NCI-H128 (cell line): ENCODE data around the gene FAM216B.
"Not testable (repeated sequence)": the region's sequence is repeated elsewhere in the genome, so short reads cannot be mapped to it uniquely, and the experiment has no call there.

Experiments used
- DNase-seq: peaks from one replicate; lab custom pipeline; 2025; ENCODE audit not compliant: unreplicated experiment; lab: John Stamatoyannopoulos, UW

The FAM216B gene

GRCh38 chr13:42780044-42780443 lies 1.3 kb upstream of the FAM216B start:
- no peak for DNase-seq

DNA sequence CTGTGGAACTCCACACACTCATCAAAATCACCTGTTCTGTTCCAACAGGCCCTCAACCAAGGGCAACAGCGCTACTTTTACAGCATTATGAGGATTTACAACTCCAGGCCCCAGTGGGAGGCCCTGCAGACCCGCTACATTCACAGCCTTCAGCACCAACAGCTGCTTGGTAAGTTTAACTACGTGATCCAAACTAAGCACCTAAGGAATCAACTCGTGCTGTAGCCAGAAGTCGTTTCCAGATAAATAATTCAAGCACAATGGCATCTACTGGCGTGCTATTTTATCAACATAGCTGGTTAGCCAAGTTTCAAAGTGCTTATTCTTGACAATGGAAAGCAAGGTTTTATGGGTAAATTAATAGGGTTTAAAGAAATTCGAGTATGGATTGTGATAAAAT lies 5.3 kb downstream of the FAM216B start:
- DNase-seq: no peak

DNA sequence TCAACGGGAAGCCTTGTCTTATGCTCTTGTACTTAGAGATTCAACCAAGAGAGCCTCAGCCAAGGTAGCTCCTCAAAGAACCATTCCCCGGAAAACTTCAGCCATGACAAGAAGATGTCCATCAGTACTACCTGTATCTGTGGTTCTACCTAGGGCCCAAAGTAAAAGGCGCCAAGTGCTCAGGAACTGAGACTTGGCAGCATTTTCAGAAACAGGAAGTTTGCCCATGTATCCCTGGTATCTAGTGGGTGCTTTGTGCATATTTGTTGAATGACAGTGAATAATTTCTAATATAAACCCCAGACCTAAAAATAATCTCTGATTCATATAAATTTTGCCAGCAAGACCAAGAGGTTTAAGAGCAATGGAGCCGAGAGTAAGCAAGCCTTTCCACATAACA lies 7.2 kb downstream of the FAM216B start:
- DNase-seq: no peak

DNA sequence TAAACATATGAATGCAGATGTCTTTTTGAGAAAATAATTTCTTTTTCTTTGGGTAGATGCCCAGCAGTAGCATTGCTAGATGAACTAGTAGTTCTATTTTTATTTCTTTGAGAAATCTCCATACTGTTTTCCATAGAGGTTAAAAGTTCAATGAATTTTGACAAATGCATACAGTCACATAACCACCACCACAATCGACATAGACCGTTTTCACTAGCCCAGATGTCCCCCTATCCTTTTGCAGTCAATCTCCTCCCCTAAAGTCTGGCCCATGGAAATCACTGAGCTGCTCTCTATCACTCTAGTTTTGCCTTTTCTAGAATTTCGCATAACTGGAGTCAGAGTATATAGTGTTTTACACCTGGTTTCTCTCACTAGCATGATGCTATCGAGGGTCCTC lies 10.8 kb downstream of the FAM216B start:
- DNase-seq: no peak

GRCh38 chr13:42794577-42795275 lies 13.3 kb downstream of the FAM216B start:
- DNase-seq: no peak

- no peak for DNase-seq
Measured at GRCh38 chr13:42795666-42796065, 14.3 kb downstream of the FAM216B start.

DNA sequence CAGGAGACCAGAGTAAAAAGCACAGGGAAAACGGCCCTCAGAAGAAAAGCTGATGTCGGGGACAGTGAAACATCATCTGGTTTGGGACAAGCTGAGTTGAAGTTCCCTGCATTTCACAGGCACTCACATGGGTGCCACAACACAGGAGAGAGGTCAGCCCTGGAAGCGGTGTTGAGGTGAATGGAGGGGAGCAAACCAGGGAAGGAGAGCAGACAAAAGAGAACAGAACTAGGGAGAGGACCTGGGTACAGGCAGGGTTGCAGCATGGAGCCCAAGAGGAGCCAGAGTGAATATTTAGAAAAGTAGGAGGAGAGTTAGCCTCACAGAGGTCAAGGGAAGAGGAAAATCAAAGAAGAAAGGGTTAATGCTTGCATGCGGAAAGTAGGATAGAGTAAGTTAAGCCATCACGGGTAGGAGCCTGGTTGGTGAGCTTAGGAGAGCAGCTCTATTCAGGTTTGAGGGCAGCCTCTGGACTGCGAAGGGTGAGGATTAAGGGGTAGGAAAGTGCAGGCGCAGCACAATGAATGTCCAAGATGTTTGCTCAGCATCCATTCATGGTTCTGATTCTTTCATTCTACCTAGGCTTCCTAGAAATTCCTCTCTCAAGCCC lies 15.5 kb downstream of the FAM216B start:
- no peak for DNase-seq

DNA sequence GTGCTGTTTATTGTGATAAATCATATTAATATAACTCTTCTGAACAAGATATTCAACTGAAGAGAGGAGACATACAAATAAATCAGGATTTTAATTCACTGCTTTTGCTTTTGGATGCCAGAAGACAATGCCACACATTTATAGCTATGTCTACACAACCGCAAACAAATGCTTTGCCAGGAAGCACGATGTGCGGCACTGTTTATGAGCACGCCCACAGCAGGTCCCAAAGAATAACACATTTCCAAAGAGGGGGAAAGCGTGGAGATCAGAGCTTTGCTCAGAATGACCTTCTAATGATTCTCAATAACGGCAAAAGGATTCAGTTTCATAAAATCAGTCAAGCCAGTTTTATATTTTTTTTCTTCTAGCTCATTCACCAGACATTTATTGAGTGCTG lies 16.7 kb downstream of the FAM216B start:
- DNase-seq: no peak

- DNase-seq: no peak
Measured at GRCh38 chr13:42800109-42800643, 18.8 kb downstream of the FAM216B start.

DNA sequence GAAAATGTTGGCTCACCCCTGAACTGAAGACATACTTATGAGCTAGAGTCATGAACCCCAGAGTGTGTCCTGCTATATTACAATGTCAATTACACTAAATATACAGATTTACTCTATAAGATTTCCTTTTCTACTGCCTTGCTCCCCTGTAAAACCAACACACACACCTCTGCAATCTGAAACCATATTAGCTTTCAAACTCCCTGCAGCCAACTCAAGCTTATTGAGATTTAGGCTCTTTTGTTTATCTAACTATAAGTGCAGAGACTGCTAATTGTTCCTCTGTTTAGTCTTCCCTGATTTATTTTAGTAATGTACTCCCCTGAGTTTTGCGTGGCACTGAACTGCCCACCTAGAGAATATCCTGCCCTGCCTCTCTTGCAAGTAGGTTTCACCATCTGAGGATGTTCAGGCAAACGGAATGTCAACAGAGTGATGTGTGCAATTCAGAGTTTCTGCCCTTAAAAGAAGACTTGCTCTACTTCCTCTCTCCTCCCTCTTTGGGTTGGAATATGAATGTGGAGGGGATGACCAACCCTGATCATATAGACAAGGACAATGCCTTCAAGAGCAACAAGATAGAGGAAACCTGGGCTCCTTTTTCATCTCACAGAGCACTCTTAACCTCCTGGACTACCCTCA lies 22.3 kb downstream of the FAM216B start:
- no peak for DNase-seq

- DNase-seq: no peak
Measured at GRCh38 chr13:42804244-42804874, 23.0 kb downstream of the FAM216B start.

GRCh38 chr13:42807241-42807640 lies 25.9 kb downstream of the FAM216B start:
- no peak for DNase-seq

DNA sequence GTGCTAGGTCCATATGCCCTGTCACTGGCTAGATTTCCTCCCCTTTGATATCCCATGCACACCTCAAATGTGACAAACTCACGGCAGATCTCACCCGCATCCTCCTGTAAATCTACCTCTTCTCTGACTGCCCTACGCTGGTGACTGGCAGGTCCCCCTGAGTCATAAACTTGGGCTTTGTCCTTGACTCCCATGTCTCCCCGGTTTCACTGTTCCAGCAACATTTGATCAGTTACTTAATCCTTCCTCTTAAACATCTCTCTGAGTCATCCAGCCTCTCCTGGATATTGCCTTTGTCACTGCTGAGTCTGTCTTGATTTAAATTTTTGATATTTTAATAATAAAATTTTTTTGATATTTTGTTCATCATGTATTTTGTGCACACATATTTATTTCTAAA lies 26.5 kb downstream of the FAM216B start:
- DNase-seq: no peak

DNA sequence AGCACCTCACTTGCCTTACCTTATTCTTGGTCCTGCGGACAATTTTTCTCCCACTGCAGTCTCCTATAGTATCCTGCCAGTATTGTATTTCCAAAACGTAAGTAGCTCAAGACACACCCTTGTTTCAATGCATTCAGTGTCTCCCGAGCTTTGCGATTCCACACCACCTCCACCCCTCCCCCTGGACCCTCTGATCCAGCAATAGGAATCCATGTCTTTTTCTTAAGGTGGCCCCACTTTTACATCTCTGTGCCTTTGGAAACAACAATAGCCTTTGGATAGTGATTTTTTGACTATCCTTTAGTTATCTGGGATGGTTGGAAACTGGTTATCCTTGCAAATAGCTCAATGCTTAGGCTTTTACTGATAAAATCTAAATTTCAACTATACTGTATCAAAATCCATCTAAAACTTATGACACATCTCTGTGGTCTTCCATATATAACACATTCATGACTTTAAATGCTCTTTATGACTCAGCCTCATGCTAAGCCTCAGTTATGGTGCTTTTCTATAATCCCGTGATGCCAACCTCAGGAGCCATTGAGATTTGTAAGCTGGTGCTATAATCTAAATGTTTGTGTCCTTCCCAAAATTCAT lies 27.1 kb downstream of the FAM216B start:
- no peak for DNase-seq

- no peak for DNase-seq
Measured at GRCh38 chr13:42812316-42812715, 30.9 kb downstream of the FAM216B start.

- DNase-seq: no peak
Measured at GRCh38 chr13:42814868-42815267, 33.5 kb downstream of the FAM216B start.

- no peak for DNase-seq
Measured at GRCh38 chr13:42815681-42816080, 34.3 kb downstream of the FAM216B start.

- DNase-seq: no peak
Measured at GRCh38 chr13:42816538-42816937, 35.2 kb downstream of the FAM216B start.

- DNase-seq: not testable (repeated sequence)
Measured at GRCh38 chr13:42819687-42820086, 38.3 kb downstream of the FAM216B start.

DNA sequence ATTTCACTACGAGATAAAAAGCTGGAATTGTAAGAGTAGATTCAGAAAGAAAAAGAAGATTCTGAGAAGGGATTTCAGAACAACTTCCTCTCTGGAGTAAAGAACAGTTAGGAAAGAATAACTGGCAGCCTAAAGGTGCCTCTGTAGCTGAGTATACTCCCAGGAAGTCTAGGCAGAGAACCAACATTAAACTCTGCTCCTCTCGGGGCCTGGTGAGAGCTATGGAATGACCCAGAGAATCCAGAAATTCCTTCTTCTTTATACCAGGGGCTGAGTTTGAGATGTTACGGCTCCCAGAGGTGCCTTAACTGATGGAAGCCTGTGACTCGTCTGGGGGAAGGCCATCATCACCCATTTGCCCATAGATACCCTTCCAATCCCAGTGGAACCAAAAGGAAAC lies 39.1 kb downstream of the FAM216B start:
- no peak for DNase-seq

DNA sequence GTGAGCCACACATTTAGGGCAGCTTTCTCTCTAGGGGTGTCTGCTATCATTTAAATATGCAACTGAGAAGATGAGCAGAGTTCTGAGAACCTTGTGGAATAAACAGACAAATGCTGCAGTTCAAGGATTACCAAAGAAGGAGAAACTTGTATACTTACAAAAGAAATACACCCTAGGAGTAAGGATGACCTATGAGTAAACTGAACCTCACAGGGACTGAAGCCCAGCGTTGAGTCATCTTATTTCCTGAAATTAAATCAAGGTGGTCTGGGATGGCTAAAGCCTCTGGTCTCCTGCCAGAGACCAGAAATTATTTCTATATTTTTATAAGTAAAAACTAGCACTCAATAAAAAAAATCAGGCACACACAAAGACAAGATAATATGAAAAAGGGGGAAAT lies 40.1 kb downstream of the FAM216B start:
- DNase-seq: no peak
